ENCODE measurements around the gene SUN1. TPM values are rescaled to one million over a fixed set of nuclear protein-coding genes. Genes with fewer than 3 reads are reported as not detected.

Gene SUN1
- total and polyA plus RNA-seq, 2 of the 8 experiments (the other 6 are each of a cell fraction or from before 2014, with no cell fraction given), result 108 to 158 TPM

GRCh38 chr7:826230-826917 is 5.9 kb upstream of the SUN1 start (continued):
- TF ChIP-seq CHD7 (IDR thresholded peaks at IDR 0.05; ENCODE audit: insufficient replicate concordance, low read length) (no peak), CHD1 (IDR thresholded peaks at IDR 0.05; ENCODE audit: low read depth, low read length) (no peak), CHD2 (IDR thresholded peaks at IDR 0.05; ENCODE audit: low read length) (no peak), ATF2 (IDR thresholded peaks at IDR 0.05; ENCODE audit: low read length) (no peak), E2F6 (IDR thresholded peaks at IDR 0.05) (no peak), RXRA (IDR thresholded peaks at IDR 0.05; ENCODE audit: insufficient read depth, low read depth, low read length) (no peak), BRCA1 (IDR thresholded peaks at IDR 0.05; ENCODE audit: low read depth, low read length) (no peak), SIN3A (conservative IDR thresholded peaks at IDR 0.05 in 1 of 2, IDR thresholded peaks at IDR 0.05 in 1 of 2; ENCODE audit: low read depth in 1 of 2, low read length in 2 of 2) (no peak)
